Measurements from ENCODE around the gene FARSA. TPM values are rescaled to one million over a fixed set of nuclear protein-coding genes. Genes with fewer than 3 reads are reported as not detected.

The FARSA gene
- total and polyA plus RNA-seq, 2 donors (not counting 3 experiments of a cell fraction or from before 2014, with no cell fraction given) = 51.8 to 77.4 TPM

- Histone ChIP-seq H2AFZ (ENCODE audit: low read depth, low read length) (no peak overlapping the region), H3K79me2 (ENCODE audit: control insufficient read depth, insufficient read depth, low read length) (no peaks in the 10 kb centered on the region), H3K4me3 (replicated peaks in 1 of 3; ENCODE audit: insufficient read depth in 1 of 3, low read depth in 1 of 3, low read length in 3 of 3) (no peak overlapping the region), H3K9me1 (replicated peaks; ENCODE audit: control insufficient read depth, extremely low read depth, insufficient read depth, low read length) (no peaks in the 10 kb centered on the region), H3K4me2 (ENCODE audit: insufficient read depth, low read length) (no peak overlapping the region), H4K20me1 (replicated peaks; ENCODE audit: control insufficient read depth, extremely low read depth, insufficient read depth, low read length) (no peaks in the 10 kb centered on the region), H3K27me3 (ENCODE audit: control insufficient read depth in 2 of 2, insufficient read depth in 2 of 2, low read length in 2 of 2) (no peaks in the 10 kb centered on the region), H3K27ac (ENCODE audit: insufficient read depth, low read depth, low read length) (no peak overlapping the region), H3K9ac (replicated peaks; ENCODE audit: extremely low read depth, insufficient read depth, low read length) (no peak overlapping the region), H3K9me3 (replicated peaks; ENCODE audit: control insufficient read depth, insufficient read depth, low read length) (no peaks in the 10 kb centered on the region), H3K4me1 (ENCODE audit: control insufficient read depth, extremely low read depth, insufficient read depth, low read length) (no peaks in the 10 kb centered on the region), H3K36me3 (ENCODE audit: control insufficient read depth in 2 of 2, extremely low read depth in 1 of 2, insufficient read depth in 2 of 2, low read length in 2 of 2) (peaks cover 16 to 33% of the 10 kb centered on the region in 2 experiments)
- ChIA-PET POLR2A (no interaction called here), CTCF (no interaction called here)
- intact Hi-C loops (cut with micrococcal nuclease) (no loop called here), dilution Hi-C loops (cut with MboI; ENCODE audit: extremely low pct_ligation_motif_present, low sequenced_read_pairs) (no loop called here)
- BruUV-seq (replicated peaks) = no TSS peak
- TF ChIP-seq CTCF (IDR thresholded peaks at IDR 0.05; ENCODE audit: extremely low read depth in 1 of 2, insufficient read depth in 1 of 2, low read depth in 1 of 2, low read length in 2 of 2) (no peak), POLR2AphosphoS5 (IDR thresholded peaks at IDR 0.05; ENCODE audit: insufficient read depth, low read depth, low read length) (no peak), POLR2A (IDR thresholded peaks at IDR 0.05; ENCODE audit: low read depth, low read length) (no peak), MYC (IDR thresholded peaks at IDR 0.05; ENCODE audit: low read depth, low read length) (no peak), GATA2 (IDR thresholded peaks at IDR 0.05; ENCODE audit: insufficient read depth, insufficient read length, low read depth, low read length) (no peak), JUN (IDR thresholded peaks at IDR 0.05; ENCODE audit: borderline replicate concordance, insufficient read depth, insufficient read length, low read depth) (no peak), EZH2 (IDR thresholded peaks at IDR 0.05; ENCODE audit: borderline replicate concordance, low read depth, low read length, severe bottlenecking) (no peak), FOS (IDR thresholded peaks at IDR 0.05; ENCODE audit: borderline replicate concordance, insufficient read depth, low read length) (no peak), MAX (IDR thresholded peaks at IDR 0.05; ENCODE audit: insufficient read depth, insufficient read length) (no peak)
- DNase-seq (ENCODE audit: low read depth, low spot score) (no peak), FAIRE-seq (no peak)
Measured at GRCh38 chr19:12922959-12923358, 10.6 kb downstream of the FARSA start.

Measured in endothelial cell of umbilical vein (primary cell).